ENCODE measurements around the gene PCIF1.

PCIF1 gene

DNA sequence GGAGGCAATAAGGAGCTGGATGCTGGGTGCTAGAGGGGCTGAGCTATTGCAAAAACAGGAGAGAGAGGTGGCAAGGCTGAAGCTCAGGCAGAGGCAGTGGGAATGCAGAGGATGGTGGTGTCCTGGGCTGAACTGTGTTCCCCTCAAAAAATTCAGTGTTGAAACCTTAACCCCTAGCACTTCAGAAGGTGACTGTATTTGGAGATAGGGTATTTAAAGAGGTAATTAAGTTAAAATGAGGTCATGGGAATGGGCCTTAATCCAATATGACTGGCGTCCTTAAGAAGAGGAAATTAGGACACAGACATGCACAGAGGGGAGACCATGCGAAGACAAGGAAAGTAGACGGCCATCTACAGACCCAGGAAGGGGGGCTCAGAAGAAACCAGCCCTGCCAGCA, 62.7 kb downstream of the PCIF1 start:
- DNase-seq: no peak

All from suppressor macrophage treated with lipopolysaccharide for 4 hours (primary cell).